Tibial nerve (tissue), 3 donors: ENCODE results near the gene RARS2.

Experiments
- POLR2A ChIP-seq, 2 donors: fragments of 450-650 bp; IDR thresholded peaks; one replicate each; pipeline ENCODE4 v1.6.1; 2017; ENCODE audit warnings: antibody characterized with exemption in 2 of 2, mild to moderate bottlenecking in 2 of 2, moderate library complexity in 2 of 2
- TF ChIP-seq, protein P1 (sequence below), 5 experiments: fragments of 200-600 bp in 3 of 5; fragments of 450-650 bp in 2 of 5; sonication (generic) in 3 of 5; IDR thresholded peaks; one replicate each; pipeline ENCODE4 v1.5.1; 2016 to 2019; ENCODE audit warnings: antibody characterized with exemption in 5 of 5, mild to moderate bottlenecking in 3 of 5, moderate library complexity in 2 of 5

DNA sequence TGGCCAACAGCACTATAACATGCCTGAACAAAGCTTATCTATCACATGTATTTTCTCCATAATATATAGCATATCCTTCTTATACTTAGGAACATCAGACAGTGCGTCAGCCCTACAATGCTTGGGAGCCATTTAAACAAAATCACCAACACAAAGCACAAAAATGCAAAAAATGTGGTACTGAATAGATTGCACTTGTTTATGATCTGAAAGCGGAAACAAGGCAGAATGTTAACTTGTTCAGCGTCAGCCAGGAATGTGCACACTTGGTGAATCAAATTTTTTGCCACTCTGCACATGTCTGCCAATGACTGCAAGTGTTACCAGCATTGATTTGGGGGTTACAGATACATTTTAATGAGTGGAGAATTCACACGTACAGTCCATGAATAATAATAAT is 102.2 kb downstream of the RARS2 start:
- no peak for TF ChIP-seq POLR2A (IDR thresholded peaks at IDR 0.05)
- TF ChIP-seq, protein P1, sequence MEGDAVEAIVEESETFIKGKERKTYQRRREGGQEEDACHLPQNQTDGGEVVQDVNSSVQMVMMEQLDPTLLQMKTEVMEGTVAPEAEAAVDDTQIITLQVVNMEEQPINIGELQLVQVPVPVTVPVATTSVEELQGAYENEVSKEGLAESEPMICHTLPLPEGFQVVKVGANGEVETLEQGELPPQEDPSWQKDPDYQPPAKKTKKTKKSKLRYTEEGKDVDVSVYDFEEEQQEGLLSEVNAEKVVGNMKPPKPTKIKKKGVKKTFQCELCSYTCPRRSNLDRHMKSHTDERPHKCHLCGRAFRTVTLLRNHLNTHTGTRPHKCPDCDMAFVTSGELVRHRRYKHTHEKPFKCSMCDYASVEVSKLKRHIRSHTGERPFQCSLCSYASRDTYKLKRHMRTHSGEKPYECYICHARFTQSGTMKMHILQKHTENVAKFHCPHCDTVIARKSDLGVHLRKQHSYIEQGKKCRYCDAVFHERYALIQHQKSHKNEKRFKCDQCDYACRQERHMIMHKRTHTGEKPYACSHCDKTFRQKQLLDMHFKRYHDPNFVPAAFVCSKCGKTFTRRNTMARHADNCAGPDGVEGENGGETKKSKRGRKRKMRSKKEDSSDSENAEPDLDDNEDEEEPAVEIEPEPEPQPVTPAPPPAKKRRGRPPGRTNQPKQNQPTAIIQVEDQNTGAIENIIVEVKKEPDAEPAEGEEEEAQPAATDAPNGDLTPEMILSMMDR (IDR thresholded peaks at IDR 0.05): no peak
